Right renal cortex interstitium (tissue), 3 donors: ENCODE results near the gene TCFL5. TPM values are rescaled to one million over a fixed set of nuclear protein-coding genes. Genes with fewer than 3 reads are reported as not detected.

Experiments
- DNase-seq, 3 donors: peaks; one replicate each; pipeline ENCODE4 v3.0.0-alpha.2; 2013; ENCODE audit warnings: low read depth in 3 of 3, low spot score in 2 of 3
- polyA plus RNA-seq, 3 donors: library from polyadenylated mRNA; unstranded; fragments of 120-200 nt; gene quantifications; one replicate each; pipeline ENCODE4 v1.2.1, GENCODE V29; 2013; ENCODE audit not compliant: insufficient read length in 3 of 3

Gene TCFL5
- polyA plus RNA-seq, 3 donors, result 12.5 to 13.0 (median 12.5) TPM

DNA sequence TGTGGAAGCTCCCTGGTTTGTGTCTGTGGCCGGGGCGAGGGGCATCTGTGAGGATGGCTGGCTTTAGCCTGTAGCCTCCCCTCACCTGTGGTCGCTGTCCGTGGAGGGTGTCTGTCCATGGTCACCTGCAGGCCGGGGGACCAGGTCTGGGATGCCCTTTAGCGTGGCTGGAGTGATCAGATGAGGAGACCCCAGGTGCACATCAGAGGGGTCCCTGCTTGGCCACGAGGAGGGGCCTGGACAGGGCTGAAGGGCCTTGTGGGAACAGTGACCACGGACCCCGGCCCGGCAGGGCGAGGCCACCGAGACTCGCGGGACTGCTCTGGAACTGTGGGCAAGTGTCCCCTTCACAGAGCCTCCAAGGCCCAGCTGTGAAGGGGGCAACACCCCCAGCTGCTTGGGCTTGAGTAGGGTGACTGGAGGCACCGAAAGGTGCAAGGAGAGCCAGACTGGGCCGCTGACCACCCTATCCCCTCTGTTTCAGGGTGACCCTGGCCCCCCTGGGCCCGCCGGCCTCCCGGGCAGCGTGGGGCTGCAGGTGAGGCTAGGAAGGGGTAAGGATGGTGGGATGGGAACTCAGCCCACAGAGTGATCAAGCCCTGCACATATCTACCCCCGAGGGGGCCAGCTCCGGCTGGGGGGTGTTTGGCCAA is 36.2 kb downstream of the TCFL5 start:
- DNase-seq, result no peak

DNA sequence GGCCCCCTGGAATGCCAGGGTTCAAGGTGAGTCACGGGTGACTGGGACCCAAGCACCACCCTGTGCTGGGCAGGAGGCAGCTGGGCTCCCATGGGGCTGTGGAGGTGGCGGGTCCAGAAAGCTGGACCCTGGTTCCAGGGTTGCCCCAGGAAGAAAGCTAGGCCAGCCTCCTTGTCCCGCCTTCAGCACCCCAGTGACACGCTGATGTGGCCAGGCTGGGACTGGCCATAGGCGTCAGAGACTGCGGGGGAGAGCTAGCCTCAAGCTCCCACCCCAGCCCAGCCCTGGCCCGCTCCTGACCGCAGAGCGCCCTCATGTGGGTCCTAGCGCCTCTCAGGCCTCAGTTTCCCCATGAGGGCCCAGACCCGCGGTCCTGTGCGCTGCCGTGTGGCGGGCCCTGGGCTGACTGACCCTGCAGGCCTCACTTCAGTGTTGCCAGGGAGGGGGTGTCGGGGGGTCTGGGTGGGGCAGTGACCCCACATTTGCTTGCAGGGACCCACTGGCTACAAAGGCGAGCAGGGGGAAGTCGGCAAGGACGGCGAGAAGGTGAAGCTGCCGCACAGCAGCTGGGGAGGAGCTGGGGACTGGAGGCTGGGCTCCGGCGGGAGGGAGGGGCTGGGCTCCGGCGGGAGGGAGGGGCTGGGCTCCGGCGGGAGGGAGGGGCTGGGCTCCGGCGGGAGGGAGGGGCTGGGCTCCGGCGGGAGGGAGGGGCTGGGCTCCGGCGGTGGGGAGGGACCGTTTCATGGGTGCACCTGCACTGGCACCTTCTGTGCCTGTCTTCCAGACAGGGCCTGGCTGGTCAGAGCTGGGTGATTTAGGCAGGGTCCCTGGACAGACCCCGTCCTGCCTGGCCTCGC is 36.9 kb downstream of the TCFL5 start:
- DNase-seq, result no peak

DNA sequence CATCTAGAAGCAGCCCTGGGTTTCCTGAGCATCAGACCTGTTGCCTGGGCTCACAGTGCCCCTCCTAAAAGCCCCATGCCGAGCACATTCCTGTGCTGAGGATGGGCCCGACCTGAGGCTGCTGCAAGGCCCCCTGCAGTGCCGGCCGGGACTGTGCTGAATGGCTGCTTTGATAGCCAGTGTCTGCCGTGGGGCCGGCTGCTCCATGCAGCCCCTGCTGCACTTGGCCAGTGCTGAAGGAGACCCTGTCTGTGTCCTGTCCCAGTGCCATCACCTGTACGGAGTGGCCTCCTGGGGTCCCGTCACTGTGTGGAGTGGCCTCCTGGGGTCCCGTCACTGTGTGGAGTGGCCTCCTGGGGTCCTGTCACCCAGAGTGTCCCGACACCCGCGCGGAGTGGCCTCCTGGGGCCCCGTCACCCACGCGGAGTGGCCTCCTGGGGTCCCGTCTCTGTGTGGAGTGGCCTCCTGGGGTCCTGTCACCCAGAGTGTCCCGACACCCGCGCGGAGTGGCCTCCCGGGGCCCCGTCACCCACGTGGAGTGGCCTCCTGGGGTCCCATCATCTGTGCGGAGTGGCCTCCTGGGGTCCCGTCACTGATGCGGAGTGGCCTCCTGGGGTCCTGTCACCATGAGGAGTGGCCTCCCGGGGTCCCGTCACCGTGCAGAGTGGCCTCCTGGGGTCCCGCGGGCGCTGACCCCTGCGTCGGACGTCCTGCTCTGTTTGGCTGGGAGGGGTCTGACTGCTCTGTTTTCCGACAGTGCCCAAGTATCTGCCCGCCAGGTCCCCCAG is 37.7 kb downstream of the TCFL5 start:
- DNase-seq, result no peak

DNA sequence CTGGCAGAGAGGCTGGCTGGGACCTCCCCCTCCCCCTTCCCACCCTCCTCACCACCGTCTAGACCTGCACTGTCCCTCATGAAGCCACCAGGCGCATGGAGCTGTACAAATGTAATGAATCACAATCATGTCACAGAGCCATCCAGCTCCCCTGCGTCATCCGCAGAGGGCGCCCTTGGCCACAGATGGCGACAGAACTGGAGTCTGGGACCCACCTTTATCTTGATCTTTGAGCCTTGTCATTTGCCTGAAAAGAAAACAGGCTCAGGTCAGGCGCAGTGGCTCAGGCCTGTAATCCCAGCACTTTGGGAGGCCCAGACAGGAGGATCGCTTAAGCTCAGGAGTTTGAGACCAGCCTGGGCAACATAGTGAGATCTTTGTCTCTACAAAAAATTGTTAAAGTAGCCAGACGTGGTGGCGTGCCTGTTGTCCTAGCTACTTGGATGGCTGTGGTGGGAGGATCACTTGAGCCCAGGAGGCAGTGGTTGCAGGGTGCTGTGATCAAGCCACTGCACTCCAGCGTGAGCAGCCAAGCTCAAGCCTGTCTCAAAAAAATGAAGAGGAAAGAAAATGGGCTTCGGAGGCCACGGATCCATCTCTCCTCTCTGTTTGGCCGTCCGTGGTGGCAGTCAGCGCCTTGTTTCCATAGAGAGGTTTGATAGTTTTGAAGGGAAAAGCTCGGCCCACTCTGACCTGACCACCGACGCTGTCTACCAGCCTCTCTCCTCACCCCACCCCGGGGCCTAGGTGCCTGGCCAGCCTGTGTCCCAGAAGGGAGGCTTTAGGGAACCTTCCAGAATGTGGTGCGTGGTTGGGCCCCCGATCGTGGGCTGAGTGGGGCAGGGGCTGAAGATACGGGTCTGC is 38.6 kb downstream of the TCFL5 start:
- no peak for DNase-seq

DNA sequence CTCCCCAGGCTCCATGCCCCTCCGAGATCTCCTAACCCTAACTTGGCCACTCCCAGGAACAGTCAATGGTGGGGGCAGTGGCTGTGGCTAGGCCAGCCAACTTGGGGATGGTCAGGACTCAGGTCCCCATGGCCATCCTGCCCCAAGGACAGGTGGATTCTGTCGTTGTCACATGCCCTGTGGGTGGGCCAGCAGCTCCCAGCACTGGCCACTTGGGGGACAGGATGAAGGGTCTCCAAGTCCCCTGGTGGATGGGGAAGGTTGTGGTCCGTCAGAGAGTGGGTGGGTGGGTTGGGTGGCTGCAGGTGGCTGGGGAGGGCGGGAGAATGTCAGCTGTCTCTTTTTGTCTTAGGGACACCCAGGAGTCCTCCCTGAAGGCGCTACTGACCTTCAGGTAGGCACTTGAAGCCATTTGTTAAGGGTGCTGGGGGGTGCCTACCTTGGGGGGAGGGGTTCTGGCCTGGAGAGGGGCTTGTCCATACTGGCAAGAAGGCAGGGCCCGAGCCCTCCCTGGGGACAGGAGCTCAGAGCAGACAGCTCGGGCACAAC is 39.3 kb downstream of the TCFL5 start:
- no peak for DNase-seq

DNA sequence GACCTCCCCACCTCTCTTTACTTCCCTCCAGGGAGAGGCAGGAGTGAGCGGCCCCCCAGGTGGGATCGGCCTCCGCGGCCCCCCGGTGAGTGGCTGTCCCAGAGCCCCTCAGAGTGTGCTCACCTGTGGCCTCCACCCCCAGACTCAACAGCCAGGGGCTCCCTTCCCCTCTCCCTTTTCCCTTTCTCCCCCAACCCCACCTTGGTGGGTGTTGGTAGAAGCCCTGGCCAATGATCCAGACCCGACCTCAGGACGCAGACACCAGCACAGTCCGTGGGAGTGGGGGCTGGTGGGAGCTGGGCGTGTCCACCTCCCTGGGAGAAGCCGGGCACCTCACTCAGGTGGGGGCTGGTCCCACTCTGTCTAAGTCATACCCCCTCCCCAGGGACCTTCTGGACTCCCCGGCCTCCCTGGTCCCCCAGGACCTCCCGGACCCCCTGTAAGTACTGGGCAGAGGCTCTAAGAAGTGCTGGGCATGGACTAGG is 39.9 kb downstream of the TCFL5 start:
- no peak for DNase-seq

DNA sequence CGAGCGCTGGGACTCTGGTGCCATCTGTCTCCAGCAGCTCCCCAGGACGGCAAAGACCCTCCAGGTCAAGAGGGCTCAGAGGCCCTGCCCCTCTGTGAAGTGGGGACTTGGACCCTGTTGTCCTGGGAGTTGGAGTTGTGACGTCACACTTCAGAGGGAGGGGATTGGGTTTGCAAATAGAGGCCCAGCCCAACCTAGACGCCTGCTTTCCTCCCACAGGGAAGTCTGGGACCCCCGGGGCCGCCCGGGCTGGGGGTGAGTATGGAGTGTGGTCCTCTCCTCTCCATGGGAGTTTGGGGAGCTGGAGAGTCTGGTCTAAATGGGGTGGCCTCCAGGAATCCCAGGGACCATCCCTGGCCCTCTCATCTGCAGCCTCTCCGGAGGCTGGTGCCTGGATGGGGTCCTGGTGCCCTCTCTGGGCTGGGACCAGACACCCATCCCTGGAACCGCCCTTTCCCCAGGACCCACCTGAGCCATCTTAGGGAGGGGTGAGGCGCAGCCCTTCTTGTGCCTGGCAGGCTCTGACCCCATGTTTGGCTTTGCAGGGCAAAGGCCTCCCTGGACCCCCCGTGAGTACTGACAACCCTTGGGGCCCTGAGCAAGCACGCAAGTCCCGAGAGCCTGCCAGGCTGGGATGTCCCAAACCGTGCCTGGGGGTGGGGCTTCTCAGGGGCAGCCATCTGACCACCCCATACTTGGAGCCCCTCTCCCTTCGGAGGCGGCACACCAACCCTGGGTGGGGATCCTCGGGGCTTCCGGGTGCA is 40.5 kb downstream of the TCFL5 start:
- DNase-seq, result no peak

DNA sequence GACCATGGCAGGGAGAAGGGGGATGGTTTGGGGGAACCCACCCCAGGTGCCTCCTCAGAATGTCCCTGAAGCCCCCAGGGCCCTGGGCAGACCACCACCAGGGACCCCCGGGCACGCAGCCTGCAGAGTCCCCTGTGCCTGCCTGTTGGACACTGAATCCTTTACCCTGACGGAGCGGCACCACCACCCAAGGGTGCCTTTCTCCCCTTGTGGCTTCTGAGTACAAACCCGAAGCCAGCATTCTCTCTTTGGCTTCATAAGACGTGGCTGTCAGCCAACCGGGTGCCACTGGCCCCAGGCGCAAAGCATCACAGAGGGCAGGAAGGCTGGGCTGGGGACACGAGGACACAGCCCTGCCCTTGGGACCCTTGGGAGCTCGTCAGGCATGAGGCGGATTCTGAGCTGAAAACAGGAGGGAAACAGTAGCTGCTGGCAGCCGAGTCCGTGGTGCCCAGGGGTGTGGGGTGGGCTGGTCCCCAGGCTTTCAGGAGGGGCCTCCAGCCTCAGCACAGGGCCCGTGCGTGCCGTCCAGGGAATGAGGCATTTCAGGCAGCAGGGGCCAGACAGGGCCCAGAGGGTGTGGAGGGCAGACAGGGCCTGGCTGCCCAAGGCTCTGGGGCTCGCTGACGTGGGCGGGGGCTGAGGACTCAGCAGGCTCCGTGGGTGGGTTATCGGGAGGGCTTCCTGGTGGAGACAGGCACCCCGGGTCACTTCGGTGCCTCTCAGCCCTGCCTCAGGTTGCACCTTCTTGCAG is 41.2 kb downstream of the TCFL5 start:
- DNase-seq, result no peak

DNA sequence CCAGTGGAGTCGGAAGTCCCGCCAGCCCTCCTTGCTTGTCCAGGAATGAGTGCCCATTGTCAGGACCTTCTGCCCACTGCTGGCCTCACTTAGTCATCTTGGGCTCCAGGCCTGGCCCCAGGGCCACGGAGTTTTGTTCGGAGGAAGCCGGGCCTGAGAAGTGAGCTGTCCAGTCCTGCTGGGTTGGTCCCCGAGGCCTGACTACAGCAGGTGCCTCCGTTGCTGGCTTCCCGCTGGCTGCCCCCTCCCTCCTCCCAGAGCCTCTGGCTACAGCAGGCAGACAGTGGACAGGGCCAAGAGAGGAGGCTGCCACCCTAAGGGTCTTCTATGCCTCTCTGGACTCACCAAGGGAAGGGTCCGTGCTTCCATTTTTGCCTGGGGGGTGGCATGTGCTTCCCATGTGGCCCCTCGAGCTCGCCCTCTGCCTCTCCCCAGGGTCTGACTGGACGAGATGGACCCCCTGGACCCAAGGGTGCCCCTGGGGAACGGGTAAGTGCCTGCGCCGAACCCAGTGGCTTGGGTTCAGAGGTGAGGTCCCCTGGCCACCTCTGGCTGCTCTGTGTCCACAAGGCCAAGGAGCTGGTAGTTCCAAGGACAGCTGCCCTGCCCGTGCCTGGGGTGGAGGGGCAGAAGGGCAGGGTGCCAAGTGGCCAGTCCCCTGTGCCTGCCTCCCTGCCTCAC is 42.0 kb downstream of the TCFL5 start:
- DNase-seq, result no peak

DNA sequence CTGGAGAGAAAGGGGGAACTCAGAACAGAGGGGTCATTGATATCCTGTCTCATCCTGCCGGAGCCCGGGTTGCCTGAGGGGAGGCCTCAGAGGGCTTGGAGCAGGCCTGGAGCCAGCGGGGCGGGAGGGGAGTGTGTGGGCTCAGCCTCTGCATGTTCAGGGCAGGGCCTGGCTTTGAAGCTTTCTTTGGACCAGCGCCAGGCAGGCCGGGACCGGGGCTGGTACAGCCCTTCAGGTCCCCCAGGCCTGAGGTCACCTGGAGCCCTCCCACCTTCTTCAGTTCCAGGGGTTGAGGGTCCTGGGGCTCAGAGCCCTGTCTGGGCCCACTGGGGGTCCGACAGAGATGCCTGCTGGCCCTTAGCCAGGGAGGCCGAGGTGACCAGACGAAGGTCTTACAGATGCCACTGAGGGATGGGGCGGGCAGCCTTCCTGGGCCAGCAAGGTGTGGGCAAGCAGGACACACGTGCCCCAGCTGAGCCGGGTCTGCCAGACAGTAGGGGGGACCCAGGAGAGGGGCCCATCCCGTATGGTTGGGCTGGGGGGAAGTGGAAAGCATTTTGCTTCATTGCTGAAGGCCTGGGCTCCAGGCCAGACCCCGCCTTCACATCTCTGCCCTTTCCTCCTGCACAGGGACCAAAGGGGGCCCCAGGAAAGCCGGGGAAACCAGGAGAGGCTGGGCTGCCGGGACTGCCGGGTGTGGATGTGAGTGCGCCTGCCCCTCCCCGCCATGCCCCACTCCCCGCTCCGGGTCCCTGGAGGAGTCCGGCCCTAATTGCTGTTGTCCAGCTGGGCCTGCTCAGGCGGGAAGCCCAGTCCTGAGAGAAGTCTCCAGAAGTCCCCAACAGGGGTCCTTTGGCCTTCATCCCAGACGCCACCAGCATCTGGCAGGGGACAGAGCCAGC is 42.8 kb downstream of the TCFL5 start:
- no peak for DNase-seq

DNA sequence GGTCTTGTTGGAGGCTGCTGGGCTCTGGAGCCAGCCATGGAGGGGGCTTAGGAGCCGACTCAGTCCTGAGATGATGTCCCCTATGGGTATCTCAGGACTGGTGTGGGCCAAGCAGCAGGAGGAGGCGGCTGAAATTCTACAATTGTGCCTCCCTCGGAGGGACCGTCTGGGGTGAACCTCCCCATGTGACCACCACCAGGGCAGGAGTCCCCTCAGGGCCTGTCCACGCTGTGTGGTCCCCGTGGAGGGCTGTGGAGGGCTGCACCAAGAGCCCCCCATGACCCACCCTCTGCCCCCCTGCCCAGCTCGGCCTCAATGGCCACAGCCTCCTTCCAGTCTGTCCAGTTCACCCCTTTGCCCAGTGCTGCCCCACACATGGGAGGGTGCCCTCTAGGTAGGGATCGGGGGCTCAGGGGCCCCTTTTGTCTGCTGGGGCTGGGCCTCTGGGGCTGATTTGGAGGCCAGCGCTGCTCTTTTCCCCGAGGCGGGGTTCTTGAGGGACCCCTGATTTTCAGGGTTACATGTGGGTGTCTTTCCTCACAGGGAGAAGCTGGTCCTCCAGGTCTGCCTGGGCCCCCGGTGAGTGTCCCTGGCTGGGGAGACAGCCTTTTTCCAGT is 43.5 kb downstream of the TCFL5 start:
- no peak for DNase-seq

DNA sequence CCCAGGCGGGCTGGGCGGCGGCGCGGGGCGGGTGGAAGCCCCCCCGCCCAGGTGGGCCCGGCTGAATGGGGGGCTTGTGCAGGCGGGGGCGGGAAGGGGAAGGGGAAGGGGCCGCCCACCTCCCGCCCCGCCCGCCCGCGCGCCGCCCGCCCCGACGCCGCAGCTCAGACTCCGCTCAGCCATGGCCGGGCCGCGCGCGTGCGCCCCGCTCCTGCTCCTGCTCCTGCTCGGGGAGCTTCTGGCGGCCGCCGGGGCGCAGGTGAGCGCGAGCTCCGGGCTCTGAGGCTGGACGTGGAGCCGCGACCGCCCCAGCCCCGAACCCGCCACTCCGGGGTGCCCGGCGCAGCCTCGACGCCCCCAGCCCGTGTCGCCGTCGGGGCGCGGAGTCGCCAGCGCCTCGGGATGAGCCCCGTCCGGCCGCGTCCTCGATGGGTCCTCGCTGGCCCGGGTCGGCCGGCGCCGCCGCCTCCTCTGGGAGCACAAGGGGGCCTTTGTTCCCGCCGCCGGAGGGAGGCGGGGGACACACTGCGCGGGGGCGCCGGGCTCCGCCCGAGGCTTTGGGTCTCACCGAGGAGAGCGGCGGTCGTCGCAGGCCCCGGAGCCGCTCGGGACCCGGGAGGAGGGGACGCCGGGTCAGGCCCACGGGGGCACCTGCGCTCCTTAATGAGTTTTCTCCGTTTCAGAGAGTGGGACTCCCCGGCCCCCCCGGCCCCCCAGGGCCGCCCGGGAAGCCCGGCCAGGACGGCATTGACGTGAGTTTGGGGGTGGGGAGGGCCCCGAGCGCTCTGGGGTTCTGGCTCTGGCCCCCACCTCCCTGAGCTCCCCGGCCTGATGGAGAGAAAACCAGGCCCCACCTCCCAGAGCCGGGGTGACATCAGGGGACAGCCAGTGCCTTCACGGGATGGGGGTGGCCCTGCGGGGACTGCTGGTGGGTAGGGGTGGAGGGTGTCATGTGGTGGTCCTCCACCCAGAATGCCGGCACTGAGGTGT is 44.4 kb downstream of the TCFL5 start, which contains the start of gene COL9A3:
TSS of gene COL9A3 (plus strand) at position 167 of the 990 bp plus-strand sequence. CDS start at position 182, 15 bp downstream.
- DNase-seq, result no peak

DNA sequence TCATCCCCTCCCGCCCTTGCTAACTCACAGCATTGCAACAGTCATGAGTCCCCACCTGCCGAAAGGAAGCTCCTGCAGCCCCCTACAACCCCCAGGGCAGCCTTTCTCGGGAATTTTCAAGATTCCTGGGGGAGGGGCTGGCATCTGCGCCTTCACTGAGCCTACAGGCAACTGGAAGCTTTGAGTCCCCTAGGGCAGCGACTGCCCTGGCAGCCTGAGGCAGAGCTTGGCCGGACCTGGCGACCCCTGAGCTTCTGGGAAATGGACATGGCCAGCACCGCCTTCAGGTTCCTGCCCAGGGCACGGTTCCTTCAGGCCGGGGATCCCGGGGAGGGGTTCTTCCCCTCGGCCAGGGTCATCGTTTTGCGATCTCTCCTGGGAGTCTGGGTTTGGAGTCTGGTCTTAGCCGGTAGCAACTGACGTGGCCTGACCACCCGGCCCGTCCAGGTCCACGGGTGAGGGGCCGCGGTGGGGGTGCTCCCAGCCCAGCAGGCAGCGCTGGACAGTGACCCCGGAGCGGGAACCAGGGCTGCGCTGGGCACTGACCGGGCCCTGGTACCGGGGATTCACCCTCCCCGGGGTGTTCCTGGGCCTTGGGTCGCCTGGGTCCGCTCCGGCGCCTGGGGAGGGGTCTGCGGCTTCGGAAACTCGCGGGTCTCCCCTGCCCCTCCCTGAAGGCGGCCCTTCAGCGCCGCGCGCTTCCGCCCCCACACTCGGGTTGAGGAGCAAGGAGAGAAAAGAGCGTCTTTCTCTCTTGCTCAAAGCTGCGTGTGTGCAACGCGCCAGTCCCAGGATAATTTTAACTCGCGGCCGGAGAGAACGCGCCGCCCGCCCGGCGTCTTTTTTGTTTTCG is 45.4 kb downstream of the TCFL5 start:
- DNase-seq, result no peak
